Measurements from ENCODE around the gene RNF125.

RNF125 gene

DNA sequence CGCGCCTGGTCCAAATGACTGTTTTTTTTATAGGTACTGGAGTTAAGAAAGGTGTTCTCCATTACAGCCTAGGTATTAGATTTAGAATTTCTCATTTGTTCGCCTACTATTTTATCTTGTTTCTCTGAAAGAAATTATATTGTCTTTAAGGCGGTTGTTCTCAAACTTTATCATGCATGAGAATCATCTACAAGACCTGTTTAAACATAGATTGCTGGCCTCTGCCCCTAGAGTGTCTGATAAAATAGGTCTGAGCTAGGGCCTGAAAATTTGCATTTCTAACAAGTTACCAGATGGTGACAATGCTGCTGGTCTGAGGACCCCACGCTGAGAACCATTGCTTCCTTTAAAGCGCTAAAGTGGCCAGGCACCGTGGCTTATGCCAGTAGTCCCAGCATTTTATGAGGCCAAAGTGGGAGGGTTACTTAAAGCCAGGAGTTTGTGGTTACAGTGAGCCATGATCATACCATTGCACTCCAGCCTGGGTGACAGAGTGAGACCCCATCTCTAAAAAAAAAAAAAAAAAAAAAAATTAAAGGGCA is 39.1 kb downstream of the RNF125 start:
- DNase-seq = no peak
- Histone ChIP-seq H3K4me3 (ENCODE audit: low read depth in 1 of 2, low read length in 2 of 2) (no peak overlapping the region), H3K79me2 (ENCODE audit: insufficient read depth, low read length) (no peaks in the 10 kb centered on the region), H3K4me1 (ENCODE audit: insufficient read depth, low read length) (peaks cover 7% of the 10 kb centered on the region), H3K27ac (ENCODE audit: low read length) (no peak overlapping the region), H3K27me3 (ENCODE audit: insufficient read depth, low read length, poor library complexity) (no peaks in the 10 kb centered on the region), H3K36me3 (ENCODE audit: insufficient read depth, low read length) (no peaks in the 10 kb centered on the region), H3K4me2 (ENCODE audit: insufficient read depth, low read length) (no peak overlapping the region), H3K9ac (ENCODE audit: low read depth, low read length) (no peak overlapping the region), H3K9me3 (ENCODE audit: insufficient read depth, low read length, severe bottlenecking) (no peaks in the 10 kb centered on the region), H2AFZ (ENCODE audit: low read depth, low read length) (no peak overlapping the region), H4K20me1 (ENCODE audit: insufficient read depth, low read length) (no peaks in the 10 kb centered on the region)
- no peak for ATAC-seq (ENCODE audit: insufficient read depth, low read depth)
- no peak for TF ChIP-seq EZH2 (IDR thresholded peaks at IDR 0.05; ENCODE audit: borderline replicate concordance, low read depth, low read length, severe bottlenecking)
- TF ChIP-seq, protein P1, sequence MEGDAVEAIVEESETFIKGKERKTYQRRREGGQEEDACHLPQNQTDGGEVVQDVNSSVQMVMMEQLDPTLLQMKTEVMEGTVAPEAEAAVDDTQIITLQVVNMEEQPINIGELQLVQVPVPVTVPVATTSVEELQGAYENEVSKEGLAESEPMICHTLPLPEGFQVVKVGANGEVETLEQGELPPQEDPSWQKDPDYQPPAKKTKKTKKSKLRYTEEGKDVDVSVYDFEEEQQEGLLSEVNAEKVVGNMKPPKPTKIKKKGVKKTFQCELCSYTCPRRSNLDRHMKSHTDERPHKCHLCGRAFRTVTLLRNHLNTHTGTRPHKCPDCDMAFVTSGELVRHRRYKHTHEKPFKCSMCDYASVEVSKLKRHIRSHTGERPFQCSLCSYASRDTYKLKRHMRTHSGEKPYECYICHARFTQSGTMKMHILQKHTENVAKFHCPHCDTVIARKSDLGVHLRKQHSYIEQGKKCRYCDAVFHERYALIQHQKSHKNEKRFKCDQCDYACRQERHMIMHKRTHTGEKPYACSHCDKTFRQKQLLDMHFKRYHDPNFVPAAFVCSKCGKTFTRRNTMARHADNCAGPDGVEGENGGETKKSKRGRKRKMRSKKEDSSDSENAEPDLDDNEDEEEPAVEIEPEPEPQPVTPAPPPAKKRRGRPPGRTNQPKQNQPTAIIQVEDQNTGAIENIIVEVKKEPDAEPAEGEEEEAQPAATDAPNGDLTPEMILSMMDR (IDR thresholded peaks at IDR 0.05; ENCODE audit: borderline replicate concordance, extremely low read depth, low read length, poor library complexity, severe bottlenecking) = no peak

DNA sequence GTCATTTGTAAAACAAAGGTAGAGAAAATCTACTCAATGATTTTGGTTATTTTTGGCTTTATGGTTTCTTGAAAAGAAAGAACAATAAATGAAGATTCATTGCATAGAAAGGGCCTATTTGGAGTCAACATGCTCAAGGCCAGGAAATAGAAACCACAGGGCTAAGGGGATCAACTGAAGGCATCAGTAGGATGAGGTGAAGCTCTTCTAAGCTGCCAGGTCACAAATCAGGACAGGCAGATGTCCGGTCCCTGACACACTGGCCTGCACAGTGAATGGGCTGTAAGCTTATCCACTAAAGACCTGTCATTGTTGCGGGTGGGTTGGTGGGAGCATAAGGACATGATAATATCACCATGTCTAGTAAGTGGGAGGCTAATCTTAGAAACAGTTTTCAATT is 41.4 kb downstream of the RNF125 start:
- no peaks in the 10 kb centered on the region for H3K79me2 ChIP-seq (ENCODE audit: insufficient read depth, low read length)
- H2AFZ ChIP-seq (ENCODE audit: low read depth, low read length) = no peak overlapping the region
- peak; percentile 76 for ATAC-seq (ENCODE audit: insufficient read depth, low read depth)
- H3K9me3 ChIP-seq (ENCODE audit: insufficient read depth, low read length, severe bottlenecking) = no peaks in the 10 kb centered on the region
- no peak overlapping the region for H3K27ac ChIP-seq (ENCODE audit: low read length)
- TF ChIP-seq, protein P1 (IDR thresholded peaks at IDR 0.05; ENCODE audit: borderline replicate concordance, extremely low read depth, low read length, poor library complexity, severe bottlenecking) = no peak
- no peak for TF ChIP-seq EZH2 (IDR thresholded peaks at IDR 0.05; ENCODE audit: borderline replicate concordance, low read depth, low read length, severe bottlenecking)
- no peak overlapping the region for H3K9ac ChIP-seq (ENCODE audit: low read depth, low read length)
- DNase-seq = no peak
- H3K4me2 ChIP-seq (ENCODE audit: insufficient read depth, low read length) = no peak overlapping the region
- no peaks in the 10 kb centered on the region for H3K36me3 ChIP-seq (ENCODE audit: insufficient read depth, low read length)
- H4K20me1 ChIP-seq (ENCODE audit: insufficient read depth, low read length) = no peaks in the 10 kb centered on the region
- H3K4me1 ChIP-seq (ENCODE audit: insufficient read depth, low read length) = peaks cover 7% of the 10 kb centered on the region
- no peaks in the 10 kb centered on the region for H3K27me3 ChIP-seq (ENCODE audit: insufficient read depth, low read length, poor library complexity)
- no peak overlapping the region for H3K4me3 ChIP-seq (ENCODE audit: low read depth in 1 of 2, low read length in 2 of 2)

DNA sequence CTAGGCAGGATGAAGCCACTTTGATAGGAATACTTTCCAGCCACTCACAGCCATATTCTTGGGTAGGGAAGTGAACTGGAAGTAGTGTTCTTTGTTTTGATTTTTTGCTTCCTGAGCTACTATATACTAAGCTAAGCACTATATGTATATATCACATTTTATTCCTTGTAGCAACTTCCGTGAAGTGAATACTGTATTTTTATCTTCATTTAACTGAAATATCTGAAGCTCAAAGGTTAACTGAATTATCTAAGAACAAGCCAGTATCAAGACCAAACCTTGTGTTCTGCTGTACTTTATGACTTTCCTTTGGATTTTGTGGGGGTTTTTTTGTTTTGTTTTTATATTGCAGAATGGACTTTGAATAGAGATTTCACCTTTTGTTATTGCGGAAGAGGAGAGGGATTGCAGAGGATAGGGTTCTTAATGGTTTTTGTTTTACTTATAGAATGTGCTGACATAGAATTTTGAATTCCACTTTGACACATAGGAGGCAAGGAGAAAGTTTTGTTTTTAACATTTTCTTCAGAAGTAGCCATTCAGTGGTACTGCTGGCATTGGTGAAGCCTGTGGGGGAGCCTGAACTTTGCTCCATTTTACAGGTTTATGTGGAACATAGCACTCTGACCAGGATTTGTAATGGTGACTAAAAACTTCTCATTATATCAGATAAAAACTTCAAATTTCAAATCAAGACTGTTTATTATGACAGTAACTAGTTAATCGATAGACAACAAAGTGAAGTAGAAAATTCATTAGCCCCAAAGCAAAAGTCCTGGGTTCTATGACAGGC is 48.9 kb downstream of the RNF125 start:
- Histone ChIP-seq H3K9me3 (ENCODE audit: insufficient read depth, low read length, severe bottlenecking) (no peaks in the 10 kb centered on the region), H3K79me2 (ENCODE audit: insufficient read depth, low read length) (no peaks in the 10 kb centered on the region), H4K20me1 (ENCODE audit: insufficient read depth, low read length) (no peaks in the 10 kb centered on the region), H3K4me3 (ENCODE audit: low read depth in 1 of 2, low read length in 2 of 2) (no peak overlapping the region), H2AFZ (ENCODE audit: low read depth, low read length) (no peak overlapping the region), H3K4me1 (ENCODE audit: insufficient read depth, low read length) (no peaks in the 10 kb centered on the region), H3K4me2 (ENCODE audit: insufficient read depth, low read length) (no peak overlapping the region), H3K9ac (ENCODE audit: low read depth, low read length) (no peak overlapping the region), H3K27me3 (ENCODE audit: insufficient read depth, low read length, poor library complexity) (no peaks in the 10 kb centered on the region), H3K36me3 (ENCODE audit: insufficient read depth, low read length) (no peaks in the 10 kb centered on the region), H3K27ac (ENCODE audit: low read length) (no peak overlapping the region)
- ATAC-seq (ENCODE audit: insufficient read depth, low read depth) = no peak
- TF ChIP-seq, protein P1 (IDR thresholded peaks at IDR 0.05; ENCODE audit: borderline replicate concordance, extremely low read depth, low read length, poor library complexity, severe bottlenecking) = no peak
- TF ChIP-seq EZH2 (IDR thresholded peaks at IDR 0.05; ENCODE audit: borderline replicate concordance, low read depth, low read length, severe bottlenecking) = no peak
- DNase-seq = no peak
